Activated gamma-delta T cell treated with anti-CD3 and anti-CD28 coated beads, Interleukin-2, amount 50 U/mL, for 16 hours (primary cell): ENCODE measurements around the gene RNU1-4.
"Not testable (repeated sequence)": the region's sequence is repeated elsewhere in the genome, so short reads cannot be mapped to it uniquely, and the experiment has no call there.

ENCODE experiments used
- DNase-seq: peaks from one replicate; pipeline ENCODE4 v3.0.0-alpha.2; 2020; ENCODE audit warnings: low read depth

The RNU1-4 gene

DNA sequence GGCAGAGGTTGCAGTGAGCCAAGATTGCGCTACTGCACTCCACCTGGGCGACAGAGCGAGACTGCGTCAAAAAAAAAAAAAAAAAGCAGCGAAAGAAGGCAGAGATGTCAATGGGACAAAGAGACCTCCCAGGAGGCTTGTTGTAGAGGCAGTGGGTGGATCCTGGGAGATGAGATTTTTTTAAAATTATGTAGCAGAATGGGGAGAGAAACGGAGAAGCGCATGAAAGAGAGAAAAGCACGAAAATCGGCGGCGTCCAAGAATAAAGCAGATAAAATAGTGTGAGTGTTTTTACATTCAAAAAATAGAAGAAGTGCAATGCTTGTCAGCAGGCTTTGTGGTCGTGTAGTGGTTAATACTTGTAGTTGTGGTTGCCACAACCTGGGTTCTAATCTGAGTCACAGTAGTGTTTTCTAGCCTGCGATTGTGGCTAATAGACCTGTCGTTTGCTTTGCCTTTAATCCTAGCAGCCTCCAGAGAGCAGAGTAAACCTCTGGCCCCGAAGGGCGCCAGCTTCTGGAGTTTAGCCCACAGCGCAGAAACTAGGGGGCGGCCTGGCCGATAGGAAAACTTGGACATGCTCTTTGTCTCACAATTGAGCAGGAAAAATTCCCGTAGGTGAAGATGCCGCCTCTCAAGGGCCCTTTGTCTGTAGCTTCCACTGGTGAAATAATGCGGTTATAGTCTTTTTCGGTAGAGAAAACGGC lies 11.9 kb upstream of the RNU1-4 start:
- DNase-seq: not testable (repeated sequence)

DNA sequence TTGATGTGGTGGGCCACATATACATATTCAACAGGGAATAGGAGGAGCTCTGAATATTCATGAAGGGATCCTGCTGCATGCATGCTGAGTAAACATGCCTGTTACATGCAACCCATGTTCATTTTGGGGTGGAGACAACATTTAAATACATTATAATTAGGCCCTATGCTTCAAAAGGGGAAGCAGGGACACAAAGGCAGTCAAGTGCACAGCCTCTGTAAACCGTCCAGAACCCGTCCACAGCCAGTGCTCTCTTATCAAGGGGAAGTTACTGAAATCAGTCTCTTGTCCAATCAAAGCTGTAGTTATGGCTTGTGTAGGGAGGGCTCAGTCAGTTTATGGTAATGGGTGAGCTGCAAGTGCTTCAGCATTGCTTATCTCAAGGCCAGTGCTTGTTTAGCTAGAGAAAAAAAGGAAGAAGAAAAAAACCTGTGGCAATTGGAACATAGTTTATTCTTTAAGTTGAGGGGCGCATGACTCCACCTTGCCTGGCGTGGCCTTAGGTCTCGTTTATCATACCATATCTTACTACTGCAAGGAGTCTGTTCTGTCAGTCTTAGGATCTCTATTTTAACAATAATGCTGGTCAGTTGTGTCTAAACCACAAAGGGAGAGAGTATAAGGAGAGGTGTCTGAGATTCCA lies 7.9 kb upstream of the RNU1-4 start:
- not testable (repeated sequence) for DNase-seq

DNA sequence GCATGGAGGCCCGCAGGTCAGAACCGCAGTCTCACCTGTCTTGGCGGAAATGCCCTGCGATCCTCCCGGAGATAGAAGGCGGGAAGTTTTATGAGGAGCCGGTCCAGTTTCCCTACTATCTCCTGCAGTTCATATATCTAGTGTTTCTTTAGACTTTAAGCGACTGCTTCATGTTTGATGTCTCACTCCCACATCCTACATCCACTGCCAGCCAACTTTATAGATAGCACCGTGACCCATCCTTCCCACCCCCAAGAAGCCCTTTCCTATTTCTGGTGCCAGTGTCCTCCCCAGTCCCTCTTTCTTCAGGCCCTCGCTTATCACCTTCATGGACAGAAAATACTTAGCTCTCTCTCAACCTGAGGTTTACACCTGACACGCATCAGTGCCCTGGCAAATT lies 914 bp downstream of the RNU1-4 start:
- not testable (repeated sequence) for DNase-seq

DNA sequence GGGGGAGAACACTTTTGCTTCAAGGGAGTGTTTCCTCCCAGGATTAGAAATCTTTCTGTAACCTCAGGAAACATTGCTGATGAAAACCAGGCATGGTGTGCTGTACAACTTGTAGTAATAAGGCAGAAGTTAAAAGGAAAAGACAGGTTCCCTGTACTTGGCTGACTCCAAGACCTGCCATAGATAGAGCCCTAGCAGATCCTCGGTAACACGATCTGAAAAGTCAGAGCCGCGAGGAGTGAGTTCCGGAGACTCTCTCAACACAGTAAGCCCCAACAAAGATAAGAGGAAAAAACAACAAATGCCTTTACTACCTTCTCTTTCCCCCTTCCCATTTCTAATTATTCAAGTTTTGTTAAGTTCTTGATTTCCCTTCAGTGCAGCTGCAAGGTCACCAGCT lies 7.3 kb downstream of the RNU1-4 start:
- not testable (repeated sequence) for DNase-seq

DNA sequence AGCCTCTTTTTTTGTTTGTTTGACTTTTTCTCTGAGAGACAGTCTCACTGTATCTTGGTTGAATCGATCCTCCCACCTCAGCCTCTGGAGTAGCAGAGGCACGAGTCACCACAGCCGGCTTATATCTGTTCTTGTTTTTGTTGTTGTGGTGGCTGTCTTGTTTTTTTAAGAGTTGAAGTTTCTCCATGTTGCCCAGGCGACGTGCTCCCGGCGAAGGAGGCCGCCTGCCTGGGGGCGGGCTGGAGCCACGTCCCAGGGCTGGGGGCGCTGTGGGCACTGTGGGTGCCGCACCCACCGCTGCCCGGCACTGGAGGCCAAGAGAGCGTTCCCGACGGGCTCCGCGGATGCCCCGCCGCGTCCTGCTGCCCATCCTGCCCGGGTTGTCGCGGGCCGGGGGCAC lies 8.4 kb downstream of the RNU1-4 start:
- not testable (repeated sequence) for DNase-seq

DNA sequence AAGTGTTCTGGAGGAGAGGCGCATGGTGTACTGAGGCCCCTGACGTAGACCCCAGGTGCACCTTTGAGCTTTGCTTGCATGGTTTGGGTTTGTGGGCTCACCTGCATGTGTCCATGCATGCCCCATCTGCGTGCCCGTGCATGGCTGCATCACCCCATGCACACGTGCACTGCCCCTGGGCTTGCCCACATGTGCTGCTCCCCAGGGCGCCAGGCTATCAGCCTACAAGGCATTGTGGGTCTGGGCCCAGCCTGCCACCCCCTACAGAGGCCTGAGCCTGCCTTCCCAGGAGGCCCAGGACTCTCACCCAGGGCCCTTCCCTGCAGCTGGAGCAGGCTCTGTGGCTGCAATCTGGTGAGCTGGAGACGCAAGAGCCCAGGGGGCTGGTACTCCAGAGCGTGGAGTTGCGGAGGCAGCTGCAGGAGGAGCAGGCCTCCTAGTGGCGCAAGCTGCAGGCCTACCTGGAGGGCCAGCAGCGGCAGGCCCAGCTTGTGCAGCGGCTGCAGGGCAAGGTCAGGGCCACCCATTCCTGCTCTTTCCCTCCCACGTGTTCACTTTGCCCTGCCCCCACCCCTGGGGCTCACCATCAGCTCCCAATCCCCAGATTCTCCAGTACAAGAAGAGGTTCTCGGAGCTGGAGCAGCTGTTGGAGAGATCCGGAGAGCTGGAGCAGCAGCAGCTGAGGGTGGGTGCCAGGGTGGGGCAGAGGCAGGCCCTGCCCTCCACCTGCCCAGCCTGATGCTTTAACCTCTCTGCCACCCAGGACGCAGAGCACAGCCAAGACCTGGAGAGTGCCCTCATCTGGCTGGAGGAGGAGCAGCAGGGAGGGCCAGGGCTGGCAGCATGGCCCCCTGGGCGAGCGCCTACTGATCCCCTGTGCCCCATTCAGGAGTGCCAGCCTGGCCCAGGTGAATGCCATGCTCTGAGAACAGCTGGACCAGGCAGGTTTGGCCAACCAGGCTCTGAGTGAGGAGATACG lies 9.9 kb downstream of the RNU1-4 start:
- DNase-seq: not testable (repeated sequence)

DNA sequence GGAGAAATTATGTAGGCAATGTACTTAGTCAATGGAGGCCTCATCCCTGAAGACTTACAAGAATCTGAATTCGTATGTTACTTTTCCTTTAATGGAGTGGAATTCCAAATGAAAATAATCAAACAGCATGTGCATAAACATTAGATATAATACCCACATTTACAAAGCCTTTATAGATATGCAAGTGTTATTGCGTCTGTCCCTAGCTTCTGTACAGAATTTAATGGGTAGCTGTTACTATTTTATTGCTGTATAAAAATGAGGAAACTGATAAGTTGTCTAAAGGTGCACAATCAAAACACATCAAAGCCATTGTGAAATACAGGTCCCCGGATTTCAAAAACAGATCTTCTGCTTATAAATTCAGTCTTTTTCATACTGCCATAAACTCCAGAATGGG lies 12.5 kb downstream of the RNU1-4 start:
- DNase-seq: not testable (repeated sequence)

DNA sequence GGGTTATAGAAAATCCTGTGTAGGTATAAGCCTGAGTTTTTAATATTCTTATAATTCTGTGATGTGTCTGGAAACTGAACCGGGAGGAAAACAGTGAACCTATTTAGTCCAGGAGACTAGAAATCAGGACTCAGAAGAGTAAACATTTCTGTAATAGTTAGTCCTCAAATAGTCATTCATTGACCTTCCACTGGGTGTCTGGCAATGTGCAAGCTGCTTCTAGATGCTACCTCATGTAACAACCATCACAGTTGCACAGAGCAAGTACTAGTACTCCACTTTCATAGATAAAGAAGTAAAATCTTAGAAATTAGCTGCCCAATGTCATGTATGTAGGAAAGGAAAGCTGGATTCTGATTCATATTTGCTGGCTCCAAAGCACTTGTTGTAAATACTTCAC lies 15.1 kb downstream of the RNU1-4 start:
- DNase-seq: not testable (repeated sequence)

DNA sequence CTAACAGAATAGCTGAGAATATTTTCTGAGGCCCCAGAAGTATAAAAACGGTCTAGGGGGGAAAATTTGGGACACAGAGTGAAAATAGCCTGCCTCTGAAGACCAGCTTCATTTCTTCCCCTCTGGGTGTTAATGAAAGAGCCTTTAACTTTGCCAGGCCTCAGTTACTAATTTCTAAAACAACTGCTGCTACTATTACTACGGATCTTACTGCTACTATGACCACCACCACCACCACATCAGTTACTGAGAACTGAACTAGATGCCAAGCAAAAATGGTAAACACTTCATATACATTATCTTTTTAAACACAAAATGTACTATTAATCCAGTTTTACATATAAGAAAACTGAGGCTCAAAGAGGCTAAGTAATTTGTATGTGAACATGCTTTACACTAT lies 15.6 kb downstream of the RNU1-4 start:
- not testable (repeated sequence) for DNase-seq

DNA sequence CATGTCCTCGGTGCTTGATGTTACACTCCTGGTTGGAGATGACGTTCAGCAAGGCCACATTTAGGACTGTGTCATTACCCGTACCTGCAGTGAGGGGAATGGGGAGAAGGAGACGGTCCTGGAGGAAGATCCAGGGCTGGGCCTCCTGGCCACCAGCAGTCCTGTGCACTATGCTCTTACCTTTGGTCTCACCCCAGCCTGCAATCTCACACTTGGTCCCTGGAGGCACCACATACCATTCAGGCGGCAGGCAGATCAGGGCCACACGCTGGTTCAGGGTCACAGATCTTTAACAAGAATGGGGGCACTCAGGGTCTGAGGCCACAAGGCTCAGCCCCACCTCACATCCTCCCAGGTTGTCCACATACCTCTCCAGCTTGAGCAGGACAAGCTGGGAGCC lies 17.3 kb downstream of the RNU1-4 start:
- not testable (repeated sequence) for DNase-seq

DNA sequence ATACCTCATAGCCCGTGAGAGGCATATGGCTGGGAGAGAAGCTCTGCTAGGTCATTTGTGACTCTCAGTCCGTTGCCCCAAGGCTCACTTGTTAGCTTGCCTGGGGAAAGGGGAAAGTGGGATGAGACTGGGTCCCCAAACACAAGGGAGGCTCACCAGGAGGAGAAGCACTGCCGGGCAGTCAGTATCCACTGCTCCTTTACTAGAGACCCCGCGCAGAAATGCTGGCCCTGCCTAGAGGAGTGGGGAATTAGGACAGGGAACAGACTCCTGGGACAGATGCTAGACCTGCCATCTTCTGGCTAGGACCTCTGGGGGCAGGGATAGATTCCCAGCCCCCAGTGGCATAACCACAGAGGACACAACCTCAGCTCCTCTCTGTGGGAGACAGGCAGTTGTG lies 17.7 kb downstream of the RNU1-4 start:
- not testable (repeated sequence) for DNase-seq

DNA sequence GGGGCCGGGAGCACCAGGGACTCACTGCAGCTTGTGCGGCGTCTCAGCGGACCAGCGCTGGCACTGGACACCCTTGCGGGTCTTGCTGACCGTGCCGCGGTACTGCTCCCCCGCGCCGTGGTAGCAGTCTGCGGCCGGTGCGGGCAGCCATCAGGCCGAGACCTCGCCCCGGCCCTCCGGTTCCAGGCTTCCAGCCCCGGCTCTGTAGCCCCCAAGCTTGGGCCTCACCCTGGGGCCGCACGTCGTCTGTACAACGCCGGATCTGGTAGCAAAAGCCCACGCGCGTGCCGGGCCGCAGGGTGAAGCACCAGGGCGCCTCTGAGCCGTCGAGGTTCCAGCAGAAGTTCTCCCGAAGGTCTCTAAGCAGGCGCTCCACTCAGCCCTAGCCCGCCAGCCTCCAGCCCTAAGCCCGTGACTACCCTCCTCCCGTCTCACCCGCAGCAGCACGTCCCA lies 18.8 kb downstream of the RNU1-4 start:
- not testable (repeated sequence) for DNase-seq

DNA sequence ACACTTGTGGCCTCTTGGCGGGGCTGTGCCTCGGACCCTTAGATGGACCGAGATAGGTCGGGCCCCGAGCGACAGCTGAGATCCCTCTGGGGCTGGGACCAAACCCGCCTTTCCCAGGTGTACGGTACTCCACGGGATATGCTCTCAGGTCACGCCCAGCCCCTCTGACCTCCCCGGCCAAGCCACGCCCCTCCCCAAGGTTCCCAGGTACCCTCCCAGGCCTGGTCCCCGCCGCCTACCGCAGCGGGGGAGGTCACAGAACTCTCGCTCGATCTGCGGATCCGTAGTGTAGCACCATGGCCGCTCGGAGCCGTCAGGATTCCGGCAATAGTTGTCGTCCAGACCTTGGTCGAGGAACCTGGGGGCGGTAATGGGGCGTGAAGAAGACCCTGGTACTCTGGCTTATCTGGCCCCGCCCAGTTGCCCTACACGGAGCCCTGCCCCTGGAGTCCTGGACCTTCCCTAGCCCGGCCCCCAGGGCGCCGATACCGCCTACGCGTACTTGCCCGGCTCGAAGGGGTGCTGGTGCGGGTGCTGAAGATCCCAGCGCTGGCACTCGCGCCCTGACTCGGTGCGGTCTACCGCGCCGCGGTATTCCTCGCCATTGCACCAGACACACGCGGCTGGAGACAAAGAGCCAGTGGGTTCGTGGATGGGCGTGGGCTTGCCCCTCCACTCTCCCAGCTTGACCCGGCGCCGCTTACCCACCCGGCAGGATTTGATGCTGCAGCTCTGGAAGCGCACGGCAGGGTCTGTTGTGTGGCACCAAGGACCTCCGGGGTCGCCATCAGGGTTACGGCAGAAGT lies 19.5 kb downstream of the RNU1-4 start:
- not testable (repeated sequence) for DNase-seq

DNA sequence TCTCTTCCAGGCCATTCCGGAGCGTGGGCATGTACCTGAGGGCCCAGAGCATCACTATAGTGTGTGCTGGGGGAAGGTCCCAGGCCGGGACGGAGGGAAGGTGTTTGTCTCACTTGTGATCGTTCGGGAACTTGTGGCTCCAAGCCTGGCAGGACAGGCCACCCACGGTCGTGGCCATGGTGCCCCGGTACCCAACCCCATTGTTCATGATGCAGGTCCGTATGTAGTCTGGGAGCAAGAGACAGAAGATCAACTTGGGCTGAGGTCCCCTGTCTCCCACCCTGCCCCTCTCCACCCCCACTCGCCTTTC lies 20.1 kb downstream of the RNU1-4 start:
- not testable (repeated sequence) for DNase-seq

DNA sequence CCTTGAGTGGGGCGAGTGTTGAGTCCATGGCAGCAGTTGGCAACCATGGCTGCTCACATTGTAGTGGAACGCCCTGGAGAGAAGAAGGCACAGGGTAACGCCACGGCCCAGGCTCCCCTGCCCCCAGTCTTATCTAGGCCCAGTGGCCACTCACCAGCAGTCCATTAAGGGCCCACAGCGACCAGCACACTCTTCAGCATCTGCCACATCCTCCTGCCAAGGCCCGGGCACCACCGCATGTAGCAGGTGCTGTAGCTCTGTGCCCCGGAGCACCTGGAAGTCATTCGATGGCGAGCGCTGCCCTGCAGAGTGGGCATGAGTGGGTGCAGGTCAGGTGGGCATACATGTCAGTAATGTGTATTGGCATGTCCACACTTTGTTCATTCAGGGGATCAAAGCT lies 20.5 kb downstream of the RNU1-4 start:
- not testable (repeated sequence) for DNase-seq

DNA sequence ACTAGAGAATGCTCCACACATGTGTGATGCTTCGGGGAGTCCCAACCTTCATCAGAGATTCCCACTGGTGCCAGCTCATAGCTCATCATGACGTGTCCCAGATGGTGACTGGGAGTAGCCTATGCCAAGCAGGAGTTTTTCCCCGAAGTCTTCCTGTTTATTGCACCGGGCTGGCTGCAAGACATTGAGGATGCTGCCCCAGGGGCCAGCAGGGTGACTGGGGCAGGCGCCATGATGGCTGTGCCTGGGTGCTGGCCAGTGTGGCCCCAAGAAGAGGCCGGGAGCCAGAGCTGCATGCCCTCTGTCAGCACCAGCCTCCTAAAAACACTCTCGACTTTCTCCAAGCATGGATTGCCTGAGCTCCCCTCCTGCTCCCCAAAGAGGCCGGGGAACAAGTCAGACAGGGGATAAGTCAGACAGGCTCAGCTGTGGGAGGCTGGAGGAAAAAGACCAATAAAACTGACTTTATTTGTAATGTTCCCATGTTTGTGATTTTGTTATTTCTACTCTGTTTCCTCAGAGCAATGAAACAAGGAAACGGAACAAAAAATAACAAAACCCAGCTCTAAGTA lies 24.0 kb downstream of the RNU1-4 start:
- DNase-seq: not testable (repeated sequence)

DNA sequence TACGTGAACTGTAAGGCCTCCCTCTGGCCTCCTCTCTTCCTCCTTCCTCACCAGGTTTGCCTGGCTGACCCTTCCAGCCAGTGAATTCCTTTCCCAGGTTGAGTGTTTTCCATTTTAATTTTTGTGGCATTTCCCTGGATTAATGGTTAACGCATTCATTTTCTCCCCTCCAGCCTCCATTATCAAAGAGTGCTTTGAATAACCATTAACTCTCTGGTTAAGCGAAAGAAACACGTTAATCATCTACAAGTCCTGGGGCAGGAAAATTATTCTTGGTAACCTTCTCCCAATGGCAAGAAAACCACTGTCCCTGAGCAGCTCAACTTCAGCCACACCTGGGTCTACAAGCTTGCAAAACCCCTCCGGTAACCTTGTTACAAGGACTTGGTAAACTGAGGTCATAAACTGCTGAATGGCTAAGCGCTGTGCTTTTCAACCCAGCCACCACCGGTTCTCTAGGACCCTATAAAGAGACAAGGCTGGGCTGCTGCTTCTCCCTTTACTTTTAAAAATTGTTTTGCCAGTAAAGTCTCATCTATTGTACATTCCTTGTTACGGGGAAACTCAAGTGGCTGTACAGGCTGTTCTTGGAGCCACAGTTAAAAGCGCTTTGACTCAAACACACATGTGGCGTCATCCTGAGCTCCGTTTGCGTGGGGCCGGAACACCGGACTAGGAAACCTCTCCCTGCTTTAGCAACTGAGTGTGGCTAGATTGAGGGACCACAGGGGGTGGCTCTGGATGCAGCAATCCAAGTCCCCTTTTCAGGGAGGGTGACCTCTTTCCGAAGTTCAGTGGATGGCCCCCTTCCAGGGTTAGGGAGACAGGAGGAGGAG lies 24.7 kb downstream of the RNU1-4 start:
- not testable (repeated sequence) for DNase-seq

DNA sequence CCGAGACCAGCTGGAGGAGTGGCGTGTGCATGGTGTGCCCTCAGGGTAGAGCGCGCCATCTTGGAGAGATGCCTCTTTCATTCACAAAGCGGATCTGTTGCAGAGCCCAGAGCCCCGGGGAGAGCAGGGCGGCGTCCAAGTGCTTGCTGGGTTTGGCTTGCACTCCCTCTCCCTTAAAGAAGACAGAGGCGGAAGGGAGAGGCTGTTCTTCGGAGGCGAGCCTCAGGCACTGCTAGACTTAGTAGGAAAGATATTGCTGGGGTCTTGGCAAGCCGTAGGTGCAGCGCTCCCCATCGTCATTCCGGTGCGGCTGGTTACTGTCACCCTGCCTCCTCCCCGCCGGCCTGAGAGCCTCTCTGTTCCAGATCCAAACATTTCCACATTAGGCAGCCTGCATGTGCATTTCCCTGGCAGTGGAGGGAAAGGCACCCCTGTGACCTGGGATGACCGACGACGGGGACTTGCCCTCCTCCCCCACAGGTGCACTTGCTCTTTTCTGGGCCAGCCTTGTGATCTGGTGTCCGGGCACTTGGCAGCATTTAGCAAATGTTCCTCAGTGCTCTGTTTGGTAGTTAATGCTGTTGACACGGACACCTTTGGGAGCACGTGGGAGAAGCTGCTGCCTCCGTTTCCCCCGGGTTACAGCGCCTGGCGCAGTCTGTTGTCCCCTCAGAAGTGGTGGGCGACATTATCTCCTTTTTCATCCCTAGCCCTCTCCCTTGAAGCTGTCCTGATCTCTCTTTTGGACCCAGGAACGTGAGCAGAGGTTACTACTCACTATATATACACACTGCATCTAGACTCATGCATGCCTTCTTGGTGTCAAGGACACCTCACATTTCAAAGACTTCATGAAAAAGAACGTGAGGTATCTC lies 25.7 kb downstream of the RNU1-4 start:
- DNase-seq: not testable (repeated sequence)

DNA sequence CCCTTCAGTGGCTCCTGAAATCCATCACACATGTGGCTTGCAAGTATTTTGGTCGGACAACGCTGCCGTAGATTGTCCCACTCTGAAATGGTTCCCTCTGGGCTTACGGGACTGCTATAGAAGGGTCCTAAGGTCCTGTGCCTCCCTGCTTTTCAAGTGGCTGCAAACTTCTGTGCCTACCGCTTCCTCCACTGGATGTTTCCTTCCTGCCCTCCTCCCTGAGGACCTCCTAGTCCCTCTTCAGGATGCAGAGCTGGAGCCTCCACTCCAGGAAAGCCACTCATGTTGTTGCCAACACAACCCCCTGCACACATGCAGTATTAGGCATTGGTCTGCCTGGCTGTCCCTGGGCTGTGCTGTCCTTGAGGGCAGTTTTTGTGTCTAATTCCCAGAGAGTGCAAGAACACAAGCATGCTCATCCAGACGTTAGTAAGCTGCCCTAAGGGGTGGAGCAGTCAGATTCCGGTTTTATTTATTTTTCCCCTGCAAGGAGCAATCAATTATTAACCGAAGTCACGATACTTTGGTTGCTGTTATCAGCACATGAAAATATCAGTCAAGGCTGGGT lies 26.5 kb downstream of the RNU1-4 start:
- not testable (repeated sequence) for DNase-seq
